Loucy (cell line): Measurements from ENCODE around the gene CCDC33.

Source experiments
- CTCF ChIP-seq: fragments of 200-600 bp; sonication (generic); conservative IDR thresholded peaks from 2 replicates; pipeline ENCODE4 v1.5.1; 2014; ENCODE audit warnings: mild to moderate bottlenecking, antibody characterized with exemption, low read length
- EZH2phosphoT487 ChIP-seq: fragments of 200-600 bp; IDR thresholded peaks from 2 replicates; pipeline ENCODE4 v1.6.1; 2018; ENCODE audit warnings: antibody characterized with exemption, mild to moderate bottlenecking, moderate library complexity, borderline replicate concordance

- TF ChIP-seq CTCF (no peak), EZH2phosphoT487 (no peak)
Observed at GRCh38 chr15:74257623-74258022, 21.5 kb downstream of the CCDC33 start.
